GM12865 (cell line): ENCODE results near the gene AEBP2.
"Not testable (repeated sequence)": the region's sequence is repeated elsewhere in the genome, so short reads cannot be mapped to it uniquely, and the experiment has no call there.

ENCODE experiments used
- DNase-seq: peaks from one replicate; pipeline ENCODE4 v3.0.0; 2010; ENCODE audit warnings: low read depth
- H3K4me3 ChIP-seq: 2 replicates; pipeline ENCODE4 v1.5.1; 2011; ENCODE audit warnings: mild to moderate bottlenecking, low read depth, low read length, control low read depth
- TF ChIP-seq, protein P1 (sequence below): IDR thresholded peaks from 2 replicates; pipeline ENCODE4 v1.5.1; 2011; ENCODE audit warnings: low read length, control low read depth, low read depth, inconsistent platforms; ENCODE audit not compliant: insufficient read depth; ENCODE audit errors: missing control alignments

Gene AEBP2, protein sequence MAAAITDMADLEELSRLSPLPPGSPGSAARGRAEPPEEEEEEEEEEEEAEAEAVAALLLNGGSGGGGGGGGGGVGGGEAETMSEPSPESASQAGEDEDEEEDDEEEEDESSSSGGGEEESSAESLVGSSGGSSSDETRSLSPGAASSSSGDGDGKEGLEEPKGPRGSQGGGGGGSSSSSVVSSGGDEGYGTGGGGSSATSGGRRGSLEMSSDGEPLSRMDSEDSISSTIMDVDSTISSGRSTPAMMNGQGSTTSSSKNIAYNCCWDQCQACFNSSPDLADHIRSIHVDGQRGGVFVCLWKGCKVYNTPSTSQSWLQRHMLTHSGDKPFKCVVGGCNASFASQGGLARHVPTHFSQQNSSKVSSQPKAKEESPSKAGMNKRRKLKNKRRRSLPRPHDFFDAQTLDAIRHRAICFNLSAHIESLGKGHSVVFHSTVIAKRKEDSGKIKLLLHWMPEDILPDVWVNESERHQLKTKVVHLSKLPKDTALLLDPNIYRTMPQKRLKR

DNA sequence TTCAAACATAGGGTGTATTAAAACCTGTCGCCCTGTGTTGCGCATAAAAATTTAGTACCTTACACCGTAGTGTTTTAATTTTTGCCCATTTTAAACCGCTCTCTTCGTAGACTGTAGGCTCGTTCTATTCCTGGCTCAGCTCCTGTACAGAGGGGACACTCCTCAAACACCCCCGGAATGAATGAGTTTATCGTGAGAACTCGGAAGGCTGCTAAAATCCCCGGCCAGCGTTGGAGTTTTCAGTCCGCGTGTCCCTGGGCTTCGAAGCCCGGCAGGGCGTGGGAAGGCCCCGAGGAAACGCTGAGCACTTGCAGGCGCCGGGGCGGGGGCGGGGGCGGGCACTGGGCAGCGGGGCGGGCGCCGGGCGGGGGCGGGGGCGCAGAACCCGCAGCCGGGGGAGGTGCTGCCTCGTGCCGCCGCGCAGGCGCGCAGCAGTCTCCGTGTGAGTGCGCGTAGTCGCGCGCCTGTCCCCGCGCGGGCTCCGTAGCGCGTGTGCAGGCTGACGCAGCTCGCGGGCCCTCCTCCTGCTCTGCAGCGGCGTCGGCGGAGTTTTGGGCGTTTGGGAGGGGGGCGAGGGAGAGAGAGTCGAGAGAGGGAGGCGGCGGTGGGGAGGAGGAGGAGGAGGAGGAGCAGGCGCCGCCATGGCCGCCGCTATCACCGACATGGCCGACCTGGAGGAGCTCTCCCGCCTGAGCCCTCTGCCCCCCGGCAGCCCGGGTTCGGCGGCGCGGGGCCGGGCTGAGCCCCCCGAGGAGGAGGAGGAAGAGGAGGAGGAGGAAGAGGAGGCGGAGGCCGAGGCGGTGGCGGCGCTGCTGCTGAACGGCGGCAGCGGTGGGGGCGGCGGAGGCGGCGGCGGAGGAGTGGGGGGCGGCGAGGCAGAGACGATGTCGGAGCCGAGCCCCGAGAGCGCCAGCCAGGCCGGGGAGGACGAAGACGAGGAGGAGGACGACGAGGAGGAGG lies at the start of gene AEBP2:
TSS of gene AEBP2 (plus strand) at position 434 of the 960 bp plus-strand sequence. CDS start at position 642, 208 bp downstream.
- TF ChIP-seq, protein P1, sequence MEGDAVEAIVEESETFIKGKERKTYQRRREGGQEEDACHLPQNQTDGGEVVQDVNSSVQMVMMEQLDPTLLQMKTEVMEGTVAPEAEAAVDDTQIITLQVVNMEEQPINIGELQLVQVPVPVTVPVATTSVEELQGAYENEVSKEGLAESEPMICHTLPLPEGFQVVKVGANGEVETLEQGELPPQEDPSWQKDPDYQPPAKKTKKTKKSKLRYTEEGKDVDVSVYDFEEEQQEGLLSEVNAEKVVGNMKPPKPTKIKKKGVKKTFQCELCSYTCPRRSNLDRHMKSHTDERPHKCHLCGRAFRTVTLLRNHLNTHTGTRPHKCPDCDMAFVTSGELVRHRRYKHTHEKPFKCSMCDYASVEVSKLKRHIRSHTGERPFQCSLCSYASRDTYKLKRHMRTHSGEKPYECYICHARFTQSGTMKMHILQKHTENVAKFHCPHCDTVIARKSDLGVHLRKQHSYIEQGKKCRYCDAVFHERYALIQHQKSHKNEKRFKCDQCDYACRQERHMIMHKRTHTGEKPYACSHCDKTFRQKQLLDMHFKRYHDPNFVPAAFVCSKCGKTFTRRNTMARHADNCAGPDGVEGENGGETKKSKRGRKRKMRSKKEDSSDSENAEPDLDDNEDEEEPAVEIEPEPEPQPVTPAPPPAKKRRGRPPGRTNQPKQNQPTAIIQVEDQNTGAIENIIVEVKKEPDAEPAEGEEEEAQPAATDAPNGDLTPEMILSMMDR, result no peak
- DNase-seq, result peak; percentile 98

DNA sequence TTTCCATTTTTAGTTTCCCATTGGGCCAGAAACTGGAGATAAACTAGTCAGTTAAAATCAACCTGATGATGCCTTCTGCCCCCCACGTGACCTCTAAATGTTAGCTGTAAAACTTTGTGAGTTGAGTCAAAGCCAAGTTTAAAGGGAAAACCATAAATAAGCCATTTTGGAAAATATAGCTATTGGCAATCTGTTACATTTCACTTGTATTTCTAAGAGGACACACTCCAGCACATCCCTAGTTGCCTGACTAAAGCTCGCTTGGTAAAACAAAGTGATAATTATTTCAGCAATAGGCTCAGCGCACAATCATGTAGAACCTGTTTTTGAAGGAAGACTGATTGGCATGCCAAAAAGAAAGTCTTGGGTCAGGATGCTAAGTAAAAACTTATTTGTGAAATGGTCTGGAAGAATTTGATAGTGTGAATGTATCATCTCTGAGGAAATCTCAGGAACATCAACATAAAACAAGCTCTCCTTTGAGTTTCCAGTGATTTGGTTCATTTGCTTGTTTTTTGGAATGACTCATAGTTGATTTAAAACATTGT lies 49.2 kb upstream of the AEBP2 start:
- no peak for DNase-seq
- no peak overlapping the region for H3K4me3 ChIP-seq
- TF ChIP-seq, protein P1, result no peak

More for the DNA sequence above, at the start of gene AEBP2:
- peak within 1 kb of the TSS; percentile 97 for H3K4me3 ChIP-seq

DNA sequence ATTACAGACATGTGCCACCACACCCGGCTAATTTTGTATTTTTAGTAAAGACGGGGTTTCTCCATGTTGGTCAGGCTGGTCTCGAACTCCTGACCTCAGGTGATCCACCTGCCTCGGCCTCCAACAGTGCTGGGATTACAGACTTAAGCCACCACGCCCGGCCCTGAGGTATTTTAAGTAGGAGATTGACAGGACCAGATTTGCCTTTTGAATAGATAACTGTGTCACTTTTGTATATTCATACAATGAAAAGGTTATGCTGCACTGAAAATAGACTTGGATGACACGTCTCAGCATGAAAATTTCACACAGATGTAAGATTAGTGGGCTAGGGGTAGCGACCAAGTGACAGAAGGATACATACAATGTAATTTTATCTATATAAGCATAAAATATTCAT lies 46.6 kb upstream of the AEBP2 start:
- not testable (repeated sequence) for H3K4me3 ChIP-seq, DNase-seq

DNA sequence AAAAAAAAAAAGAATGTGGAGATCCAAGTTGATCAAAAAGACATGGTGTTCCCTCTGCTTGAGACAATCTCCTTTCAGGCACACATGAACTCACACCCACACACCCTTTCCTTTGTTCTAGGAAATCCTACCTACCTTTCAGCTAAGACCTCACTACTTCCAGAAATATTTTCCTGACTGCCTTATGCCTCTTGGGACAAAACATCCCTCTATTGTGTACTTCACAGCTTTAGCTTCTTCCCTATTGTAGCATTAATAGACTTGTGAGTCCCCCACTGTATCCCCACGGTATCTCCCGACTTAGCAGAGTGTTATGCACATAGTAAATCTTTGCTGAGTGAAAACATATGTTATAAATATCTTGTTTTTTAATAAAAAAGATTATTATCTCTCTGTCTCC lies 44.9 kb upstream of the AEBP2 start:
- no peak overlapping the region for H3K4me3 ChIP-seq
- no peak for DNase-seq
- TF ChIP-seq, protein P1, result no peak

DNA sequence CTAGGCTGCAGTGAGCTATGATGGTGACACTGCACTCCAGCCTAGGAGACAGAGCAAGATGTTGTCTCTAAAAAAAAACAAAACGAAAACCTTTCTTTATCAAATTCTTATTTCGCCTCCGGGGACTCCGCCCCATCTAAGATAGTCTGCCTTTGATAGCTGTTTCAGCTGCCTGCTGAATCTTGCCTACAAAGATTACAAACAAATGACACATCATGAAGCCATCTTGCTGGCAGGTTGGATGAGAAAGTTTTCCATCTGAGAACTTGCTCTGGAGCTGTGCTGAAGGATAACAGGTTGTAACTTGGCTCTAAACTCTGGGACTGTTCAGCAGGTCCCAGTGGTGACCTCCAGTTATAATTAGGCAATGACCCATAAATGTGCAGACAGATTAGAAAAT lies 41.8 kb upstream of the AEBP2 start:
- TF ChIP-seq, protein P1, result no peak
- no peak overlapping the region for H3K4me3 ChIP-seq
- no peak for DNase-seq

DNA sequence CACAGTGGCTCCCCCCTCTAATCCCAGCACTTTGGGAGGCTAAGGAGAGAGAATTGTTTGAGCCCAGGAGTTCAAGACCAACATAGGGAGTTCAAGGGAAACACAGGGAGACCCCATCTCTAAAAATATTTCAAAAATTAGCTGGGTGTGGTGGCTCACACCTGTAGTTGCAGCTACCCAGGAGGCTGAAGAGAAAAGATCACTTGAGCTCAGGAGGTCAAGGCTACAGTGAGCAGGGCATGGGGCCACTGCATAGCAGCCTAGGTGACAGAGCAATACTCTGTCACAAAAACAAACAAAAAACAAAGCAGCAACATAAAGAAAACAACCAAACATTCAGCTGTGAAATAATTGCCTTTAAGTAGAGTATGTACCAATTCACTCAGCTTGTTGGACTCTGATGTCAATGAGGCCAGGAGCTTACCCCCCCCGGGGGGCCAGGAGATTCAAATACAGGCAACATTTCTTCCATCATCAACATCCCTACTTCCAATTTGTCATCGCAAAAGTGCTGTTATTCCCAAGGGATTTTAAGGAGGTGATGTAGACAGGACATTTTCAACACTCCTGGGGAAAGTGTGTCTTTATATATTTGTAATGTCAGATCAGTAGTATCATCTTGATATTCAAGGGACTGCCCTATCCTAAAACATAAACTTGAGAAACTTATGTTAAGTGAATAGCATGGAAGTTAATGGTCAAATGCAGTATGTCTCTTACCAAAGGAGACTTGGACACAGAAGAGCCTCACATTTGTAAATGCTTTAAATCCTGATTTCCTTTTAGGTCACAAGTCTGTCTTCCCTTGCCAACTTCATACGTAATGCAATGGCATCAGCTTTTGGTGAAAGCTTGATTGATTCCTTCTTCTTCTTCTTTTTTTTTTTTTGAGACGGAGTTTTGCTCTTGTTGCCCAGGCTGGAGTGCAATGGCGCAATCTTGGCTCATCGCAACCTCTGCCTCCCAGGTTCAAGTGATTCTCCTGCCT lies 40.6 kb upstream of the AEBP2 start:
- TF ChIP-seq, protein P1, result no peak
- DNase-seq, result no peak
- H3K4me3 ChIP-seq, result no peak overlapping the region

DNA sequence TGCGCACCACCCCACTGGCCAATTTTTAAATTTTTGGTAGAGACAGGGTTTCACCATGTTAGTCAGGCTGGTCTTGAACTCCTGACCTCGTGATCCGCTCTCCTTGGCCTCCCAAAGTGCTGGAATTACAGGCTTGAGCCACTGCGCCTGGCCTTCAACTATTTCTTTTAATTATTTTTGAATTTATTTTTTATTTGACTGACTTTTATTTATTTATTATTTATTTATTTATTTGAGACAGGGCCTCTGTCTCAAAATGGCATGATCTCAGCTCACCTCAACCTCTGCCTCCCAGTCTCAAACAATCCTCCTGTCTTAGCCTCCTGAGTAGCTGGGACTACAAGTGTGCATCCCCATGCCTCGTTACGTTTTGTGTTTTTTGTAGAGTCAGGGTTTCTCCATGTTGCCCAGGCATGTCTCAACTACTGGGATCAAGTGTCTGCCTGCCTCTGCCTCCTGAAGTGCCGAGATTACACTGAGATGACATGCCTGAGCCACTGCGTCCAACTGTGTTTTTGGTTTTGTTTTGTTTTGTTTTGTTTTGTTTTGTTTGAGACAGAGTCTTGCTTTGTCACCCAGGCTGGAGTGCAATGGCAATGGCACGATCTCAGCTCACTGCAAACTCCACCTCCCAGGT lies 38.5 kb upstream of the AEBP2 start:
- H3K4me3 ChIP-seq, DNase-seq: not testable (repeated sequence)
